Measurements from ENCODE around the gene BCL10.

DNA sequence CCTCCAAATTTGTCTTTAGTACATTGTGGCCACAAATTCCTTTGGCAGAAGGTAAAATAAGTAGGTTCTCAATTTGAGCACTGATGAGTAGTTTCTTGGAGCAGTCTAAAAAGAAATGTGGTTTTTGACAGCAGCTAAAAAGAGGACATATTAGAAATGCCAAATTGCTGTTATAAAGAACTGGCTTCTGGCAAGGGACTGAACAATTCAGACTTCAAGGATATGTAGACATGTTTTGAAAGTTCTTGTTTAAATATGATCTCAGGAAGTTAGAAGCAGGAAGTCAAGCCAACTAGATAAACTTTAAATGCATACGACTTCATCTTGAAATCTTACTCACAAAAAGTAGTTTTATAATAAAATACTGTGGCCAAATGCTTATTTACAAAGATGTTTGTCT is 35.8 kb downstream of the BCL10 start:
- TF ChIP-seq, protein P1, sequence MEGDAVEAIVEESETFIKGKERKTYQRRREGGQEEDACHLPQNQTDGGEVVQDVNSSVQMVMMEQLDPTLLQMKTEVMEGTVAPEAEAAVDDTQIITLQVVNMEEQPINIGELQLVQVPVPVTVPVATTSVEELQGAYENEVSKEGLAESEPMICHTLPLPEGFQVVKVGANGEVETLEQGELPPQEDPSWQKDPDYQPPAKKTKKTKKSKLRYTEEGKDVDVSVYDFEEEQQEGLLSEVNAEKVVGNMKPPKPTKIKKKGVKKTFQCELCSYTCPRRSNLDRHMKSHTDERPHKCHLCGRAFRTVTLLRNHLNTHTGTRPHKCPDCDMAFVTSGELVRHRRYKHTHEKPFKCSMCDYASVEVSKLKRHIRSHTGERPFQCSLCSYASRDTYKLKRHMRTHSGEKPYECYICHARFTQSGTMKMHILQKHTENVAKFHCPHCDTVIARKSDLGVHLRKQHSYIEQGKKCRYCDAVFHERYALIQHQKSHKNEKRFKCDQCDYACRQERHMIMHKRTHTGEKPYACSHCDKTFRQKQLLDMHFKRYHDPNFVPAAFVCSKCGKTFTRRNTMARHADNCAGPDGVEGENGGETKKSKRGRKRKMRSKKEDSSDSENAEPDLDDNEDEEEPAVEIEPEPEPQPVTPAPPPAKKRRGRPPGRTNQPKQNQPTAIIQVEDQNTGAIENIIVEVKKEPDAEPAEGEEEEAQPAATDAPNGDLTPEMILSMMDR (IDR thresholded peaks at IDR 0.05; ENCODE audit: control extremely low read depth in 1 of 3, insufficient read depth in 1 of 3, low read depth in 1 of 3, low read length in 3 of 3) = no peak
- TF ChIP-seq ASH2L (IDR thresholded peaks at IDR 0.05; ENCODE audit: low read length) (no peak), POLR2A (IDR thresholded peaks at IDR 0.05; ENCODE audit: control extremely low read depth in 1 of 2, low read depth in 2 of 2, low read length in 2 of 2) (no peak), CHD1 (IDR thresholded peaks at IDR 0.05; ENCODE audit: low read depth, low read length) (no peak), YY1 (IDR thresholded peaks at IDR 0.05; ENCODE audit: low read depth, low read length) (no peak), TBP (IDR thresholded peaks at IDR 0.05; ENCODE audit: low read depth, low read length) (no peak), SP1 (IDR thresholded peaks at IDR 0.05; ENCODE audit: low read depth, low read length) (no peak)

All from H1 (cell line).